Sigmoid colon (tissue), 7 donors: Measurements from ENCODE around the gene IRX6. TPM values are rescaled to one million over a fixed set of nuclear protein-coding genes. Genes with fewer than 3 reads are reported as not detected.

ENCODE experiments used
- DNase-seq: peaks from one replicate; pipeline ENCODE4 v3.0.0-alpha.2; 2019
- H3K27ac ChIP-seq, 4 donors: fragments of 200-600 bp; sonication (generic); one replicate each; pipeline ENCODE4 v1.5.1; 2016 to 2019; ENCODE audit warnings: mild to moderate bottlenecking in 1 of 4
- H3K27me3 ChIP-seq, 3 donors: fragments of 200-600 bp; sonication (generic); one replicate each; pipeline ENCODE4 v1.5.1; 2019; ENCODE audit warnings: mild to moderate bottlenecking in 1 of 3
- H3K36me3 ChIP-seq, 4 donors: fragments of 200-600 bp; sonication (generic); one replicate each; pipeline ENCODE4 v1.5.1; 2016 to 2019
- H3K4me1 ChIP-seq, 4 donors: fragments of 200-600 bp; sonication (generic); one replicate each; pipeline ENCODE4 v1.5.1; 2017 to 2019
- H3K4me3 ChIP-seq, 4 donors: fragments of 200-600 bp; sonication (generic); one replicate each; pipeline ENCODE4 v1.5.1; 2017 to 2019; ENCODE audit warnings: mild to moderate bottlenecking in 2 of 4, moderate library complexity in 1 of 4
- H3K9me3 ChIP-seq, 4 donors: fragments of 200-600 bp in 3 of 4; sonication (generic) in 3 of 4; one replicate each; pipeline versions ENCODE4 v1.5.1 to v1.6.1; 2013 to 2019
- CTCF ChIP-seq, 4 experiments: fragments of 450-650 bp in 3 of 4; fragments of 200-600 bp in 1 of 4; IDR thresholded peaks; one replicate each; pipeline ENCODE4 v1.5.1; 2016 to 2019; ENCODE audit warnings: antibody characterized with exemption in 4 of 4, mild to moderate bottlenecking in 3 of 4, moderate library complexity in 2 of 4
- EP300 ChIP-seq, 4 donors: sonication (generic); formaldehyde crosslinking; IDR thresholded peaks; one replicate each; pipeline ENCODE4 v1.6.1; 2017; ENCODE audit warnings: antibody characterized with exemption in 4 of 4
- POLR2A ChIP-seq, 2 donors: fragments of 450-650 bp; IDR thresholded peaks; one replicate each; pipeline ENCODE4 v1.6.1; 2016; ENCODE audit warnings: antibody characterized with exemption in 2 of 2, mild to moderate bottlenecking in 2 of 2, moderate library complexity in 2 of 2
- POLR2AphosphoS5 ChIP-seq, 4 donors: sonication (generic); formaldehyde crosslinking; IDR thresholded peaks; one replicate each; pipeline ENCODE4 v1.6.1; 2017; ENCODE audit warnings: antibody characterized with exemption in 4 of 4
- WGBS, 2 donors: extraction: QIAGEN DNeasy Blood & Tissue Kit; methylation state at CpG; one replicate each; pipeline ENCODE4 v1.1.7; 2013; 5-methylcytosine and 5-hydroxymethylcytosine counted together
- intact Hi-C: fragments of 100-400 bp; cut with DNase I; formaldehyde crosslinking; loops from one replicate; pipeline ENCODE4 v1.15.1; 2023
- polyA plus RNA-seq, 3 donors: library from polyadenylated mRNA; stranded (reverse); fragments of 200-250 nt; gene quantifications; one replicate each; pipeline ENCODE4 v1.2.3, GENCODE V29; 2013
- total RNA-seq, 4 donors: library from RNA; depleted of rRNA; stranded (reverse); fragments of >200 nt; gene quantifications; one replicate each; pipeline ENCODE4 v1.1.0, GENCODE V29; 2016
- donor health status: healthy with polysubstance abuse.
- donor health status: Bipolar disorder and iron deficiency.
- donor health status: healthy.

The IRX6 gene
- total and polyA plus RNA-seq, 7 donors = under 0.01 to 0.83 (median 0.23) TPM; not detected in 2

GRCh38 chr16:55325458-55326109, 1.6 kb downstream of the IRX6 start:
- Histone ChIP-seq H3K27ac (no peak overlapping the region), H3K4me3 (no peak overlapping the region), H3K27me3 (peaks cover 17 to 95% (median 68%) of the 10 kb centered on the region in 3 donors), H3K36me3 (no peaks in the 10 kb centered on the region), H3K4me1 (peaks cover 0 to 18% (median 9%) of the 10 kb centered on the region in 4 donors), H3K9me3 (no peaks in the 10 kb centered on the region)
- TF ChIP-seq POLR2A (IDR thresholded peaks at IDR 0.05) = no peak
- no peak for DNase-seq
- WGBS, 2 donors = 13 to 16% methylated on average over 12 of the region's 12 CpGs
- intact Hi-C loops = no loop called here

GRCh38 chr16:55326261-55327092, 2.5 kb downstream of the IRX6 start:
- peaks cover 17 to 95% (median 76%) of the 10 kb centered on the region in 3 donors for H3K27me3 ChIP-seq
- no peaks in the 10 kb centered on the region for H3K36me3 ChIP-seq
- intact Hi-C loops = no loop called here
- TF ChIP-seq POLR2AphosphoS5 (IDR thresholded peaks at IDR 0.05) (no peak), EP300 (IDR thresholded peaks at IDR 0.05) (no peak), POLR2A (IDR thresholded peaks at IDR 0.05) (no peak), CTCF (IDR thresholded peaks at IDR 0.05) (no peak)
- H3K9me3 ChIP-seq = no peaks in the 10 kb centered on the region
- no peak for DNase-seq
- no peak overlapping the region for H3K4me3 ChIP-seq
- peaks cover 0 to 18% (median 9%) of the 10 kb centered on the region in 4 donors for H3K4me1 ChIP-seq
- WGBS, 2 donors = 15 to 21% methylated on average over 20 to 21 of the region's 21 CpGs
- no peak overlapping the region for H3K27ac ChIP-seq

- no peak overlapping the region for H3K4me3 ChIP-seq
- peaks cover 0 to 12% (median 8%) of the 10 kb centered on the region in 4 donors for H3K4me1 ChIP-seq
Measured at GRCh38 chr16:55328611-55329569, 4.9 kb downstream of the IRX6 start.

GRCh38 chr16:55329791-55330428, 5.9 kb downstream of the IRX6 start:
- Histone ChIP-seq H3K4me3 (no peak overlapping the region), H3K4me1 (peaks cover 0 to 3% (median 1%) of the 10 kb centered on the region in 4 donors), H3K27me3 (peaks cover 7 to 77% (median 60%) of the 10 kb centered on the region in 3 donors), H3K36me3 (no peaks in the 10 kb centered on the region), H3K27ac (no peak overlapping the region), H3K9me3 (no peaks in the 10 kb centered on the region)
- intact Hi-C loops = no loop called here
- TF ChIP-seq CTCF (IDR thresholded peaks at IDR 0.05) (no peak), POLR2A (IDR thresholded peaks at IDR 0.05) (no peak), POLR2AphosphoS5 (IDR thresholded peaks at IDR 0.05) (no peak), EP300 (IDR thresholded peaks at IDR 0.05) (no peak)
- WGBS, 2 donors = 34 to 46% methylated on average over 8 of the region's 8 CpGs
- DNase-seq = no peak

More at GRCh38 chr16:55328611-55329569, 4.9 kb downstream of the IRX6 start:
- Histone ChIP-seq H3K27ac (no peak overlapping the region), H3K27me3 (peaks cover 7 to 88% (median 70%) of the 10 kb centered on the region in 3 donors), H3K9me3 (no peaks in the 10 kb centered on the region), H3K36me3 (no peaks in the 10 kb centered on the region)
- WGBS, 2 donors = 9 to 14% methylated on average over 55 of the region's 55 CpGs
- no peak for DNase-seq
- TF ChIP-seq CTCF (IDR thresholded peaks at IDR 0.05) (no peak), POLR2A (IDR thresholded peaks at IDR 0.05) (no peak), EP300 (IDR thresholded peaks at IDR 0.05) (no peak), POLR2AphosphoS5 (IDR thresholded peaks at IDR 0.05) (no peak)
- intact Hi-C loops = no loop called here
